HCT116 (cell line): ENCODE results near the gene SMARCD1. TPM values are rescaled to one million over a fixed set of nuclear protein-coding genes. Genes with fewer than 3 reads are reported as not detected.

Experiments
- ATAC-seq: fragments of 200-7000 bp; cut with Tn5 transposase; 2 replicates; pipeline ENCODE4 v1.9.1; 2020; ENCODE audit warnings: mild to moderate bottlenecking, moderate library complexity
- BruUV-seq: library from RNA; stranded (reverse); fragments of 400-500 nt; replicated peaks from 2 replicates; lab custom pipeline; 2021; lab: Mats Ljungman, UMichigan
- CTCF ChIA-PET: fragments of 300-600 bp; sonication (Branson Sonifier 250); formaldehyde crosslinking; loops from one replicate; lab custom pipeline; 2021; ENCODE audit warnings: antibody characterized with exemption; lab: Charles Lee
- POLR2A ChIA-PET: fragments of 300-600, 350-600 bp; sonication (Branson Sonifier 250); formaldehyde crosslinking; loops from one replicate; lab custom pipeline; 2021; ENCODE audit warnings: antibody characterized with exemption; lab: Charles Lee
- RAD21 ChIA-PET, 2 experiments: fragments of 300-600 bp; sonication (Branson Sonifier 250); formaldehyde crosslinking; loops; one replicate each; lab custom pipeline; 2023; ENCODE audit warnings: low total read pairs in 2 of 2; ENCODE audit not compliant: uncharacterized antibody in 2 of 2, unreplicated experiment in 2 of 2, low non-redundant PET in 1 of 2; lab: Charles Lee
- DNase-seq: peaks from one replicate; pipeline ENCODE4 v3.0.0-alpha.2; 2010; ENCODE audit warnings: low read depth, low spot score
- H2AFZ ChIP-seq: fragments of 200-600 bp; shearing (Covaris generic), sonication (generic); 2 replicates; pipeline ENCODE4 v1.6.1; 2017; ENCODE audit warnings: low read depth, mixed run types, mixed read lengths, antibody characterized with exemption, low read length; ENCODE audit not compliant: poor library complexity, severe bottlenecking
- H3K27ac ChIP-seq: 2 replicates; pipeline ENCODE4 v1.5.1; 2012; ENCODE audit warnings: low read depth, low read length
- H3K27me3 ChIP-seq: fragments of 200-600 bp; sonication (generic); 2 replicates; pipeline ENCODE4 v1.6.1; 2016; ENCODE audit warnings: mixed run types, low read length, mixed read lengths; ENCODE audit not compliant: insufficient read depth
- H3K36me3 ChIP-seq, 2 experiments: fragments of 200-500 bp in 1 of 2; fragments of 200-600 bp in 1 of 2; sonication (Bioruptor generic) in 1 of 2; sonication (generic) in 1 of 2; 2 replicates each; pipeline versions ENCODE4 v1.5.1 to v1.6.1; 2014 to 2016; ENCODE audit warnings: low read length in 2 of 2, inconsistent platforms in 1 of 2, mixed read lengths in 1 of 2, mixed run types in 1 of 2; ENCODE audit not compliant: insufficient read depth in 2 of 2, control insufficient read depth in 1 of 2
- H3K4me1 ChIP-seq, 2 experiments: fragments of 200-600 bp in 1 of 2; sonication (generic) in 1 of 2; 2 replicates each; pipeline versions ENCODE4 v1.5.1 to v1.6.1; 2012 to 2017; ENCODE audit warnings: low read length in 2 of 2, inconsistent platforms in 1 of 2, mild to moderate bottlenecking in 1 of 2, mixed read lengths in 1 of 2, mixed run types in 1 of 2, moderate library complexity in 1 of 2; ENCODE audit not compliant: insufficient read depth in 2 of 2, control insufficient read depth in 1 of 2
- H3K4me2 ChIP-seq: fragments of 200-600 bp; sonication (generic); 2 replicates; pipeline ENCODE4 v1.6.1; 2017; ENCODE audit warnings: mixed run types, low read length, mixed read lengths
- H3K4me3 ChIP-seq, 2 experiments: fragments of 200-600 bp in 1 of 2; sonication (generic) in 1 of 2; replicated peaks in 1 of 2; 2 replicates each; pipeline ENCODE4 v1.5.1; 2011 to 2016; ENCODE audit warnings: low read length in 2 of 2, control low read depth in 1 of 2, low read depth in 1 of 2, mild to moderate bottlenecking in 1 of 2, mixed read lengths in 1 of 2, mixed run types in 1 of 2
- H3K79me2 ChIP-seq: fragments of 200-600 bp; sonication (generic); 2 replicates; pipeline ENCODE4 v1.6.1; 2017; ENCODE audit warnings: mild to moderate bottlenecking, mixed run types, low read length, moderate library complexity, mixed read lengths; ENCODE audit not compliant: insufficient read depth
- H3K9ac ChIP-seq: fragments of 200-600 bp; sonication (generic); 2 replicates; pipeline ENCODE4 v1.6.1; 2016; ENCODE audit warnings: low read length, mixed read lengths
- H3K9me2 ChIP-seq: fragments of 200-600 bp; sonication (generic), shearing (Covaris generic); 2 replicates; pipeline ENCODE4 v1.6.1; 2017; ENCODE audit warnings: mixed run types, mild to moderate bottlenecking, moderate library complexity; ENCODE audit not compliant: insufficient read depth
- H3K9me3 ChIP-seq, 2 experiments: fragments of 200-500 bp in 1 of 2; fragments of 200-600 bp in 1 of 2; sonication (Bioruptor generic) in 1 of 2; sonication (generic) in 1 of 2; 2 replicates each; pipeline ENCODE4 v1.6.1; 2014 to 2017; ENCODE audit warnings: low read length in 2 of 2, mixed read lengths in 2 of 2, inconsistent platforms in 1 of 2, low read depth in 1 of 2, mild to moderate bottlenecking in 1 of 2, mixed run types in 1 of 2, moderate library complexity in 1 of 2; ENCODE audit not compliant: control insufficient read depth in 1 of 2, insufficient read depth in 1 of 2
- H4K20me1 ChIP-seq: fragments of 200-600 bp; sonication (generic), shearing (Covaris generic); 2 replicates; pipeline ENCODE4 v1.6.1; 2017; ENCODE audit warnings: mixed run types, mild to moderate bottlenecking, moderate library complexity; ENCODE audit not compliant: insufficient read depth
- ATF3 ChIP-seq: IDR thresholded peaks from 2 replicates; pipeline ENCODE4 v1.6.1; 2012
- CBX3 ChIP-seq: IDR thresholded peaks from 2 replicates; pipeline ENCODE4 v1.6.1; 2012; ENCODE audit warnings: low read depth
- CEBPB ChIP-seq: IDR thresholded peaks from 2 replicates; pipeline ENCODE4 v1.6.1; 2012; ENCODE audit warnings: low read depth
- EGR1 ChIP-seq: IDR thresholded peaks from 2 replicates; pipeline ENCODE4 v1.6.1; 2012; ENCODE audit warnings: low read depth
- ELF1 ChIP-seq: IDR thresholded peaks from 2 replicates; pipeline ENCODE4 v1.6.1; 2012; ENCODE audit warnings: low read depth, borderline replicate concordance
- EZH2phosphoT487 ChIP-seq: fragments of 200-600 bp; IDR thresholded peaks from 2 replicates; pipeline ENCODE4 v1.6.1; 2018; ENCODE audit warnings: antibody characterized with exemption, borderline replicate concordance
- JUND ChIP-seq: IDR thresholded peaks from 2 replicates; pipeline ENCODE4 v1.6.1; 2012
- MAX ChIP-seq: IDR thresholded peaks from 2 replicates; pipeline ENCODE4 v1.6.1; 2012
- RAD21 ChIP-seq: IDR thresholded peaks from 2 replicates; pipeline ENCODE4 v1.6.1; 2012; ENCODE audit warnings: low read depth, mild to moderate bottlenecking
- SIN3A ChIP-seq: IDR thresholded peaks from 2 replicates; pipeline ENCODE4 v1.6.1; 2012; ENCODE audit warnings: low read depth
- SRF ChIP-seq: IDR thresholded peaks from 2 replicates; pipeline ENCODE4 v1.6.1; 2012; ENCODE audit warnings: low read depth
- TCF7L2 ChIP-seq: IDR thresholded peaks from 2 replicates; pipeline ENCODE4 v1.7.0; 2011; ENCODE audit warnings: borderline replicate concordance, inconsistent platforms; ENCODE audit not compliant: insufficient read depth, insufficient read length; ENCODE audit errors: extremely low read depth
- ZNF274 ChIP-seq: fragments of 200-500 bp; sonication (Bioruptor generic); IDR thresholded peaks from 2 replicates; pipeline ENCODE4 v1.6.1; 2014; ENCODE audit warnings: mild to moderate bottlenecking, low read depth, low read length, inconsistent platforms
- intact Hi-C: fragments of 100-400 bp; cut with micrococcal nuclease; formaldehyde crosslinking; loops from 2 replicates; pipeline ENCODE4 v1.10.0; 2022
- total RNA-seq: library from RNA; stranded (reverse); gene quantifications from one replicate; pipeline ENCODE4 v1.2.1, GENCODE V29; 2021; ENCODE audit not compliant: unreplicated experiment
- TF ChIP-seq, protein P1 (sequence below): IDR thresholded peaks from 2 replicates; pipeline ENCODE4 v1.6.1; 2011; ENCODE audit warnings: mild to moderate bottlenecking, low read length, moderate library complexity; ENCODE audit not compliant: insufficient replicate concordance; ENCODE audit errors: extremely low read depth
- TF ChIP-seq, protein P2 (sequence below), 3 experiments: fragments of 200-600 bp in 1 of 3; sonication (generic) in 1 of 3; IDR thresholded peaks in 2 of 3; conservative IDR thresholded peaks in 1 of 3; 2 replicates each; pipeline ENCODE4 v1.5.1; 2012 to 2017; ENCODE audit warnings: low read depth in 2 of 3, low read length in 2 of 3, antibody characterized with exemption in 1 of 3, borderline replicate concordance in 1 of 3, control low read depth in 1 of 3, mild to moderate bottlenecking in 1 of 3, mixed read lengths in 1 of 3, mixed run types in 1 of 3, moderate library complexity in 1 of 3; ENCODE audit not compliant: insufficient read depth in 1 of 3

SMARCD1 gene
- total RNA-seq, 1 experiment from 2014 or later: 64.8 TPM

DNA sequence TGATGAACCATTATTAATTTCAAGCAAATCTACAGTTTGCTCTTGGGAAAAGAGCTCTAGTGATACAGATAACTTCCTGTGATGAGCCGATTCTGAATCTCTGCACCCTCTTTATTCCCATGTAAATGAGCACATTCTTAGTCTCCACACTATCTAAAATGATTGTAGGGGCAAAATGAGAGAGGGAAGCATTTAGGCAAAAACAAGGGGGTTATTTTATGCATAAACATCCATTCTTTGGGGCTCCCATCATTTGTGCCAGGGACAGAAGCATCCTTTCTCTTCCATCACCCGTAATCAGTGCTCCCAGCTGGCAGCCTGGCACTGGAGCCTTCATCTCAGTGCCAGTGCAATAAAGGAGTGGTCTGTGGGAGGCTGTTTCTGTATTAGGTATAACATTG, 17.0 kb downstream of the SMARCD1 start:
- no peak overlapping the region for H3K27ac ChIP-seq
- ATAC-seq (no peak), DNase-seq (no peak)
- ChIA-PET POLR2A (interaction anchor here (2.2 kb wide), 1 partner anchor 10 kb away, joined by 7 read pairs; the partner anchor contains the start of gene COX14), RAD21 (no interaction called here), CTCF (interaction anchor here (1.8 to 2.7 kb wide), 3 partner anchors 9 to 74 kb away, joined by 4 to 24 read pairs (median 11); partner anchors contain the start of gene COX14)
- H3K9me2 ChIP-seq: no peaks in the 10 kb centered on the region
- peaks cover 22% of the 10 kb centered on the region in 2 experiments; a peak in 3 of 4 replicates for H3K36me3 ChIP-seq
- no peak overlapping the region for H3K9ac ChIP-seq
- intact Hi-C loops: no loop called here
- BruUV-seq: no TSS peak
- no peak overlapping the region for H2AFZ ChIP-seq
- H3K9me3 ChIP-seq: no peaks in the 10 kb centered on the region
- no peak overlapping the region for H3K4me3 ChIP-seq
- no peaks in the 10 kb centered on the region for H4K20me1 ChIP-seq
- H3K4me2 ChIP-seq: no peak overlapping the region
- peaks cover 10 to 13% of the 10 kb centered on the region in 2 experiments for H3K4me1 ChIP-seq
- H3K79me2 ChIP-seq: no peaks in the 10 kb centered on the region
- no peak for TF ChIP-seq EZH2phosphoT487
- TF ChIP-seq, protein P1, sequence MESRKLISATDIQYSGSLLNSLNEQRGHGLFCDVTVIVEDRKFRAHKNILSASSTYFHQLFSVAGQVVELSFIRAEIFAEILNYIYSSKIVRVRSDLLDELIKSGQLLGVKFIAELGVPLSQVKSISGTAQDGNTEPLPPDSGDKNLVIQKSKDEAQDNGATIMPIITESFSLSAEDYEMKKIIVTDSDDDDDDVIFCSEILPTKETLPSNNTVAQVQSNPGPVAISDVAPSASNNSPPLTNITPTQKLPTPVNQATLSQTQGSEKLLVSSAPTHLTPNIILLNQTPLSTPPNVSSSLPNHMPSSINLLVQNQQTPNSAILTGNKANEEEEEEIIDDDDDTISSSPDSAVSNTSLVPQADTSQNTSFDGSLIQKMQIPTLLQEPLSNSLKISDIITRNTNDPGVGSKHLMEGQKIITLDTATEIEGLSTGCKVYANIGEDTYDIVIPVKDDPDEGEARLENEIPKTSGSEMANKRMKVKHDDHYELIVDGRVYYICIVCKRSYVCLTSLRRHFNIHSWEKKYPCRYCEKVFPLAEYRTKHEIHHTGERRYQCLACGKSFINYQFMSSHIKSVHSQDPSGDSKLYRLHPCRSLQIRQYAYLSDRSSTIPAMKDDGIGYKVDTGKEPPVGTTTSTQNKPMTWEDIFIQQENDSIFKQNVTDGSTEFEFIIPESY: no peak
- TF ChIP-seq CEBPB: no peak
- H3K27me3 ChIP-seq: no peaks in the 10 kb centered on the region

- Histone ChIP-seq H3K4me2 (no peak overlapping the region), H3K4me3 (no peak overlapping the region), H3K9me3 (no peaks in the 10 kb centered on the region), H3K36me3 (peaks cover 19 to 21% of the 10 kb centered on the region in 2 experiments; a peak in 3 of 4 replicates), H3K9ac (no peak overlapping the region), H3K79me2 (no peaks in the 10 kb centered on the region), H3K27ac (no peak overlapping the region), H3K9me2 (no peaks in the 10 kb centered on the region), H3K27me3 (no peaks in the 10 kb centered on the region), H2AFZ (no peak overlapping the region), H3K4me1 (peaks cover 10 to 13% of the 10 kb centered on the region in 2 experiments), H4K20me1 (no peaks in the 10 kb centered on the region)
- BruUV-seq: no TSS peak
- ChIA-PET POLR2A (interaction anchor here (1.4 to 2.2 kb wide), 2 partner anchors 9 kb away, joined by 5 to 7 read pairs; partner anchors contain the start of gene COX14), RAD21 (no interaction called here), CTCF (interaction anchor here (1.4 to 2.7 kb wide), 6 partner anchors 8 to 73 kb away, joined by 3 to 24 read pairs (median 8); partner anchors contain the start of genes CERS5 and COX14)
- intact Hi-C loops: no loop called here
- no peak for DNase-seq
- ATAC-seq: no peak
- TF ChIP-seq, protein P2, sequence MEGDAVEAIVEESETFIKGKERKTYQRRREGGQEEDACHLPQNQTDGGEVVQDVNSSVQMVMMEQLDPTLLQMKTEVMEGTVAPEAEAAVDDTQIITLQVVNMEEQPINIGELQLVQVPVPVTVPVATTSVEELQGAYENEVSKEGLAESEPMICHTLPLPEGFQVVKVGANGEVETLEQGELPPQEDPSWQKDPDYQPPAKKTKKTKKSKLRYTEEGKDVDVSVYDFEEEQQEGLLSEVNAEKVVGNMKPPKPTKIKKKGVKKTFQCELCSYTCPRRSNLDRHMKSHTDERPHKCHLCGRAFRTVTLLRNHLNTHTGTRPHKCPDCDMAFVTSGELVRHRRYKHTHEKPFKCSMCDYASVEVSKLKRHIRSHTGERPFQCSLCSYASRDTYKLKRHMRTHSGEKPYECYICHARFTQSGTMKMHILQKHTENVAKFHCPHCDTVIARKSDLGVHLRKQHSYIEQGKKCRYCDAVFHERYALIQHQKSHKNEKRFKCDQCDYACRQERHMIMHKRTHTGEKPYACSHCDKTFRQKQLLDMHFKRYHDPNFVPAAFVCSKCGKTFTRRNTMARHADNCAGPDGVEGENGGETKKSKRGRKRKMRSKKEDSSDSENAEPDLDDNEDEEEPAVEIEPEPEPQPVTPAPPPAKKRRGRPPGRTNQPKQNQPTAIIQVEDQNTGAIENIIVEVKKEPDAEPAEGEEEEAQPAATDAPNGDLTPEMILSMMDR (IDR thresholded peaks at IDR 0.05 in 2 of 3, conservative IDR thresholded peaks at IDR 0.05 in 1 of 3; ENCODE audit: borderline replicate concordance in 1 of 3, insufficient read depth in 1 of 3, low read depth in 2 of 3, low read length in 2 of 3): no peak
- TF ChIP-seq EGR1 (no peak), ELF1 (no peak), RAD21 (no peak), CBX3 (no peak), CEBPB (no peak), ATF3 (no peak), TCF7L2 (no peak), EZH2phosphoT487 (no peak), MAX (no peak), SIN3A (no peak), ZNF274 (no peak), SRF (no peak), JUND (no peak)
Measured at GRCh38 chr12:50102646-50103309, 17.6 kb downstream of the SMARCD1 start.
